Thymus (tissue), 11 donors: ENCODE results near the gene RERE. TPM values are rescaled to one million over a fixed set of nuclear protein-coding genes. Genes with fewer than 3 reads are reported as not detected.

ENCODE experiments used
- DNase-seq, 9 donors: peaks; one replicate each; pipeline ENCODE4 v3.0.0-alpha.2; 2013; ENCODE audit warnings: low spot score in 9 of 9, low read depth in 6 of 9, missing footprints in 1 of 9
- H3K27ac ChIP-seq, 2 donors: one replicate each; pipeline ENCODE4 v1.5.1; 2013; ENCODE audit warnings: control low read depth in 1 of 2, low read depth in 1 of 2, low read length in 1 of 2, mild to moderate bottlenecking in 1 of 2, moderate library complexity in 1 of 2
- H3K27me3 ChIP-seq, 2 donors: one replicate each; pipeline ENCODE4 v1.5.1; 2013; ENCODE audit warnings: low read length in 1 of 2; ENCODE audit not compliant: control insufficient read depth in 2 of 2, insufficient read depth in 1 of 2
- H3K36me3 ChIP-seq, 2 donors: one replicate each; pipeline ENCODE4 v1.5.1; 2013; ENCODE audit warnings: low read length in 1 of 2, mild to moderate bottlenecking in 1 of 2, moderate library complexity in 1 of 2; ENCODE audit not compliant: control insufficient read depth in 2 of 2, insufficient read depth in 2 of 2
- H3K4me1 ChIP-seq, 2 donors: one replicate each; pipeline ENCODE4 v1.5.1; 2013; ENCODE audit warnings: low read length in 2 of 2; ENCODE audit not compliant: control insufficient read depth in 2 of 2, insufficient read depth in 2 of 2
- H3K4me3 ChIP-seq, 2 donors: one replicate each; pipeline ENCODE4 v1.5.1; 2013; ENCODE audit warnings: low read length in 2 of 2, control low read depth in 1 of 2, mild to moderate bottlenecking in 1 of 2
- H3K9me3 ChIP-seq, 2 donors: one replicate each; pipeline ENCODE4 v1.5.1; 2013; ENCODE audit warnings: low read length in 1 of 2, mild to moderate bottlenecking in 1 of 2; ENCODE audit not compliant: control insufficient read depth in 2 of 2, insufficient read depth in 1 of 2
- WGBS: extraction: QIAGEN DNeasy Blood & Tissue Kit; methylation state at CpG from one replicate; pipeline ENCODE4 v1.1.7; 2013; 5-methylcytosine and 5-hydroxymethylcytosine counted together
- polyA plus RNA-seq: library from polyadenylated mRNA; stranded (reverse); fragments of 200-250 nt; gene quantifications from one replicate; pipeline ENCODE4 v1.2.3, GENCODE V29; 2013
- total RNA-seq: library from RNA; stranded (reverse); fragments of 120-200 nt; gene quantifications from one replicate; pipeline ENCODE4 v1.2.4, GENCODE V29; 2013
- donor health status: healthy.

RERE gene
- total and polyA plus RNA-seq, 2 donors: 22.9 to 37.7 TPM

GRCh38 chr1:8679929-8680663, 137.3 kb downstream of the RERE start:
- WGBS: 94% methylated on average over 7 of the region's 7 CpGs
- H3K4me3 ChIP-seq: no peak overlapping the region
- DNase-seq: no peak
- peaks cover 0 to 2% of the 10 kb centered on the region in 2 donors for H3K4me1 ChIP-seq
- H3K27ac ChIP-seq: no peak overlapping the region
- H3K27me3 ChIP-seq: no peaks in the 10 kb centered on the region
- H3K36me3 ChIP-seq: no peaks in the 10 kb centered on the region
- no peaks in the 10 kb centered on the region for H3K9me3 ChIP-seq

- no peaks in the 10 kb centered on the region for H3K36me3 ChIP-seq
- H3K4me3 ChIP-seq: no peak overlapping the region
- H3K27me3 ChIP-seq: no peaks in the 10 kb centered on the region
- DNase-seq: no peak
- H3K4me1 ChIP-seq: peaks cover 0 to 2% of the 10 kb centered on the region in 2 donors
- WGBS: 93% methylated on average over 2 of the region's 2 CpGs
- H3K27ac ChIP-seq: no peak overlapping the region
- H3K9me3 ChIP-seq: no peaks in the 10 kb centered on the region
These were observed 138.0 kb downstream of the RERE start for GRCh38 chr1:8679395-8679800.

GRCh38 chr1:8678673-8679394, 138.6 kb downstream of the RERE start:
- H3K36me3 ChIP-seq: no peaks in the 10 kb centered on the region
- 92% methylated on average over 4 of the region's 4 CpGs for WGBS
- H3K27me3 ChIP-seq: no peaks in the 10 kb centered on the region
- DNase-seq: no peak
- H3K27ac ChIP-seq: no peak overlapping the region
- no peaks in the 10 kb centered on the region for H3K9me3 ChIP-seq
- peaks cover 0 to 2% of the 10 kb centered on the region in 2 donors for H3K4me1 ChIP-seq
- no peak overlapping the region for H3K4me3 ChIP-seq

GRCh38 chr1:8677782-8678181, 139.7 kb downstream of the RERE start:
- Histone ChIP-seq H3K27ac (no peak overlapping the region), H3K9me3 (no peaks in the 10 kb centered on the region), H3K4me3 (no peak overlapping the region), H3K4me1 (peaks cover 0 to 2% of the 10 kb centered on the region in 2 donors), H3K27me3 (no peaks in the 10 kb centered on the region), H3K36me3 (no peaks in the 10 kb centered on the region)
- 97% methylated on average over 2 of the region's 2 CpGs for WGBS
- no peak for DNase-seq

- H3K4me3 ChIP-seq: no peak overlapping the region
- no peaks in the 10 kb centered on the region for H3K36me3 ChIP-seq
- H3K27me3 ChIP-seq: no peaks in the 10 kb centered on the region
- H3K9me3 ChIP-seq: no peaks in the 10 kb centered on the region
- WGBS: 98% methylated on average over 2 of the region's 2 CpGs
- no peak for DNase-seq
- no peak overlapping the region for H3K27ac ChIP-seq
- peaks cover 0 to 2% of the 10 kb centered on the region in 2 donors for H3K4me1 ChIP-seq
These were observed 140.6 kb downstream of the RERE start for GRCh38 chr1:8676813-8677212.

GRCh38 chr1:8676072-8676471, 141.4 kb downstream of the RERE start:
- Histone ChIP-seq H3K9me3 (no peaks in the 10 kb centered on the region), H3K27me3 (no peaks in the 10 kb centered on the region), H3K36me3 (no peaks in the 10 kb centered on the region), H3K27ac (no peak overlapping the region), H3K4me3 (no peak overlapping the region), H3K4me1 (peaks cover 0 to 2% of the 10 kb centered on the region in 2 donors)
- no peak for DNase-seq

- H3K36me3 ChIP-seq: no peaks in the 10 kb centered on the region
- DNase-seq: no peak
- H3K4me3 ChIP-seq: no peak overlapping the region
- H3K9me3 ChIP-seq: no peaks in the 10 kb centered on the region
- H3K27ac ChIP-seq: no peak overlapping the region
- 96% methylated on average over 2 of the region's 2 CpGs for WGBS
- peaks cover 0 to 6% of the 10 kb centered on the region in 2 donors for H3K4me1 ChIP-seq
- no peaks in the 10 kb centered on the region for H3K27me3 ChIP-seq
These were observed 142.5 kb downstream of the RERE start for GRCh38 chr1:8674912-8675311.

GRCh38 chr1:8674481-8674880, 143.0 kb downstream of the RERE start:
- Histone ChIP-seq H3K27me3 (no peaks in the 10 kb centered on the region), H3K4me1 (peaks cover 0 to 6% of the 10 kb centered on the region in 2 donors), H3K9me3 (no peaks in the 10 kb centered on the region), H3K4me3 (no peak overlapping the region), H3K36me3 (no peaks in the 10 kb centered on the region), H3K27ac (no peak overlapping the region)
- 96% methylated on average over 4 of the region's 4 CpGs for WGBS
- no peak for DNase-seq

- Histone ChIP-seq H3K27ac (no peak overlapping the region), H3K9me3 (no peaks in the 10 kb centered on the region), H3K27me3 (no peaks in the 10 kb centered on the region), H3K4me1 (peaks cover 2 to 10% of the 10 kb centered on the region in 2 donors), H3K36me3 (no peaks in the 10 kb centered on the region), H3K4me3 (no peak overlapping the region)
- WGBS: 49% methylated on average over 8 of the region's 8 CpGs
- peak in 2 of 9 donors; percentile 39 to 56 for DNase-seq
These were observed 146.0 kb downstream of the RERE start for GRCh38 chr1:8671306-8671917.
